Lung (tissue), 12 donors: Measurements from ENCODE around the gene LIN7B. TPM values are rescaled to one million over a fixed set of nuclear protein-coding genes. Genes with fewer than 3 reads are reported as not detected.
A peak's percentile ranks its signal among the peaks of the same experiment; 100 is the strongest.

ENCODE experiments used
- ATAC-seq: fragments of 200-7000 bp; cut with Tn5 transposase; one replicate; pipeline ENCODE4 v1.9.1; 2020; ENCODE audit warnings: moderate number of reproducible peaks; ENCODE audit not compliant: insufficient read depth, low FRiP score
- DNase-seq, 3 donors: peaks; one replicate each; pipeline ENCODE4 v3.0.0-alpha.2; 2013 to 2017
- H3K27ac ChIP-seq, 2 donors: one replicate each; pipeline ENCODE4 v1.5.1; 2013; ENCODE audit warnings: mild to moderate bottlenecking in 2 of 2, moderate library complexity in 2 of 2, control low read depth in 1 of 2, inconsistent platforms in 1 of 2, low read depth in 1 of 2, low read length in 1 of 2
- H3K27me3 ChIP-seq, 3 donors: one replicate each; pipeline ENCODE4 v1.5.1; 2013; ENCODE audit warnings: low read length in 2 of 3; ENCODE audit not compliant: control insufficient read depth in 3 of 3, insufficient read depth in 3 of 3
- H3K36me3 ChIP-seq, 4 donors: one replicate each; pipeline ENCODE4 v1.5.1; 2013; ENCODE audit warnings: low read length in 4 of 4, mild to moderate bottlenecking in 1 of 4, moderate library complexity in 1 of 4; ENCODE audit not compliant: control insufficient read depth in 4 of 4, insufficient read depth in 4 of 4
- H3K4me1 ChIP-seq, 5 donors: one replicate each; pipeline ENCODE4 v1.5.1; 2013; ENCODE audit warnings: low read length in 5 of 5, mild to moderate bottlenecking in 2 of 5, moderate library complexity in 1 of 5; ENCODE audit not compliant: control insufficient read depth in 5 of 5, insufficient read depth in 5 of 5
- H3K4me3 ChIP-seq: one replicate; pipeline ENCODE4 v1.5.1; 2013; ENCODE audit warnings: mild to moderate bottlenecking, control low read depth, moderate library complexity
- H3K9ac ChIP-seq, 2 donors: one replicate each; pipeline ENCODE4 v1.5.1; 2013; ENCODE audit warnings: low read length in 2 of 2, control low read depth in 1 of 2; ENCODE audit not compliant: insufficient read depth in 1 of 2
- H3K9me3 ChIP-seq, 4 donors: one replicate each; pipeline ENCODE4 v1.5.1; 2013; ENCODE audit warnings: low read length in 3 of 4, mild to moderate bottlenecking in 1 of 4, moderate library complexity in 1 of 4; ENCODE audit not compliant: control insufficient read depth in 4 of 4, insufficient read depth in 3 of 4
- WGBS, 2 donors: extraction: QIAGEN DNeasy Blood & Tissue Kit; methylation state at CpG; one replicate each; pipeline ENCODE4 v1.1.7; 2013; 5-methylcytosine and 5-hydroxymethylcytosine counted together
- polyA plus RNA-seq, 2 donors: library from polyadenylated mRNA; stranded (reverse); fragments of 200-250 nt; gene quantifications; one replicate each; pipeline ENCODE4 v1.2.1, GENCODE V29; 2013
- total RNA-seq, 2 donors: library from RNA; depleted of rRNA in 1 of 2; stranded (reverse); fragments of >200 nt in 1 of 2; gene quantifications; one replicate each; pipeline ENCODE4 v1.2.1, GENCODE V29; 2014 to 2021
- TF ChIP-seq, protein P1 (sequence below): IDR thresholded peaks from 2 replicates; pipeline ENCODE4 v1.5.1; 2012; ENCODE audit warnings: mild to moderate bottlenecking; ENCODE audit errors: control extremely low read depth, extremely low read depth
- donor health status: control.
- donor health status: control.
- donor health status: Bipolar disorder and iron deficiency.
- donor health status: healthy.
- donor health status: DM: yes; HTN: yes; CAD: no.

LIN7B gene
- total and polyA plus RNA-seq, 4 donors, result 6.4 to 12.4 (median 7.2) TPM

DNA sequence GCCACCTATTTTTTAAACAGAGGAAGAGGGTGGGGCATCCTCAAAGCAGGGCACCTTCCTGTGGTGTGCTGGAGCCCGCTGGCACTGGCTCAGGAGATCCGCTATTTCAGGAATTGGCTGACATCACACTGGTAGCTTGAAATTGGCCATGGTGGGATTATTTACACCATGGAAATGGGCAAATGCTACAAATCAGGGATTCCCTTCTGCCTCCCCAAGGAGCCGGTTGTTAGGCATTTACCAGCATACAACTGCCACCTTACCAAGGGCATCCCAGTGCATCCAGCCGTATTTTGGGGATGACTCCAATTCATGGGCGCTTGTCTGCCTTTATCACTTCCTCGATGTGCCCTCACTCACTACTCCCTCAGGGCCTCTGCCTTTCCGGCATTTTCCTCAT is 26.8 kb downstream of the LIN7B start:
- Histone ChIP-seq H3K9me3 (no peaks in the 10 kb centered on the region), H3K27ac (no peak overlapping the region), H3K27me3 (no peaks in the 10 kb centered on the region), H3K4me1 (peaks cover 0 to 9% (median 4%) of the 10 kb centered on the region in 5 donors), H3K36me3 (no peaks in the 10 kb centered on the region), H3K9ac (no peak overlapping the region), H3K4me3 (no peak overlapping the region)
- TF ChIP-seq, protein P1, sequence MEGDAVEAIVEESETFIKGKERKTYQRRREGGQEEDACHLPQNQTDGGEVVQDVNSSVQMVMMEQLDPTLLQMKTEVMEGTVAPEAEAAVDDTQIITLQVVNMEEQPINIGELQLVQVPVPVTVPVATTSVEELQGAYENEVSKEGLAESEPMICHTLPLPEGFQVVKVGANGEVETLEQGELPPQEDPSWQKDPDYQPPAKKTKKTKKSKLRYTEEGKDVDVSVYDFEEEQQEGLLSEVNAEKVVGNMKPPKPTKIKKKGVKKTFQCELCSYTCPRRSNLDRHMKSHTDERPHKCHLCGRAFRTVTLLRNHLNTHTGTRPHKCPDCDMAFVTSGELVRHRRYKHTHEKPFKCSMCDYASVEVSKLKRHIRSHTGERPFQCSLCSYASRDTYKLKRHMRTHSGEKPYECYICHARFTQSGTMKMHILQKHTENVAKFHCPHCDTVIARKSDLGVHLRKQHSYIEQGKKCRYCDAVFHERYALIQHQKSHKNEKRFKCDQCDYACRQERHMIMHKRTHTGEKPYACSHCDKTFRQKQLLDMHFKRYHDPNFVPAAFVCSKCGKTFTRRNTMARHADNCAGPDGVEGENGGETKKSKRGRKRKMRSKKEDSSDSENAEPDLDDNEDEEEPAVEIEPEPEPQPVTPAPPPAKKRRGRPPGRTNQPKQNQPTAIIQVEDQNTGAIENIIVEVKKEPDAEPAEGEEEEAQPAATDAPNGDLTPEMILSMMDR, result no peak
- 84 to 85% methylated on average over 7 of the region's 7 CpGs for WGBS, 2 donors
- DNase-seq (no peak), ATAC-seq (no peak)

DNA sequence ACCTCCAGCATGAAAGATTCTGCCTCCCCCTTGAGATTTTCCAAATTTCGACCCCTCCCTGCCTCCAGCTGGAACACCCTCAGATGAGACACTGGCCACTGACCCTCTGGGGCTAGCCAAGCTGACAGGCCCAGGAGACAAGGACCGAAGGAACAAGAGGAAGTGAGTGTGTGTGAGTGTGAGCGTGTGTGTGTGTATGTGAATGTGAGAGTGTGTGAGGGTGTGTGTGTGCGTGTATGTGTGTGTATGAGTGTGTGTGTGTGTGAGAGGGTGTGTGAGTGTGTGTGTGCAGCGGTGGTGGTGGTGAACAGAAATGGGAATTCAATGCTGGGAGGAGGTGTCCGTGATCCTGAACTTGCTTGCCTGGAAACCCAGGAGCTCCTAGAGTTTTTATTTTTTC is 27.2 kb downstream of the LIN7B start:
- Histone ChIP-seq H3K4me1 (peaks cover 0 to 8% (median 7%) of the 10 kb centered on the region in 5 donors), H3K9ac (no peak overlapping the region), H3K27me3 (no peaks in the 10 kb centered on the region), H3K36me3 (no peaks in the 10 kb centered on the region), H3K4me3 (no peak overlapping the region), H3K27ac (no peak overlapping the region), H3K9me3 (no peaks in the 10 kb centered on the region)
- DNase-seq (no peak), ATAC-seq (no peak)
- TF ChIP-seq, protein P1, result no peak
- WGBS, 2 donors, result 80 to 82% methylated on average over 6 of the region's 6 CpGs

DNA sequence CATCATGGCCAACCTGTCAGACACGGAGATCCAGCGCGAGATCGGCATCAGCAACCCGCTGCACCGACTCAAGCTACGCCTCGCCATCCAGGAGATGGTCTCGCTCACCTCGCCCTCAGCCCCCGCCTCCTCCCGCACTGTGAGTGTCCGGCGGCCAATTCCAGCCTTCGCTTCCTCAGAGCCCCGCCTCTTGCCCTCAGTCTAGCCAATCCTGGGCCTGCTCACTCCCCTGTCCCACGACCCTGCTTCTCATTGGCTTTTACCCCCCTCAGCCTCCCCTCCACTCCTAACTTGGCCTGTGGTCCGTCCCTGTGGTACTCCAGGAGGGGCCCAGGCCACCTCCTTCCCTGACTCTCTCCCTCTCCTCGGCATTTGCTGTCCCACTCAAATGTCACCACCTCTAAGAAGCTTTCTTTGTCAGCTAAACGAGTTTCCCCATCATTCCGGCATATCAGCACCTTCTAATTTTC is 28.7 kb downstream of the LIN7B start:
- Histone ChIP-seq H3K9me3 (no peaks in the 10 kb centered on the region), H3K36me3 (no peaks in the 10 kb centered on the region), H3K9ac (peak overlapping the region in 1 of 2 donors; percentile 71), H3K27ac (peak overlapping the region in 1 of 2 donors; percentile 26), H3K4me3 (peak overlapping the region; percentile 11), H3K4me1 (peaks cover 0 to 8% (median 3%) of the 10 kb centered on the region in 5 donors), H3K27me3 (no peaks in the 10 kb centered on the region)
- TF ChIP-seq, protein P1, result no peak
- peak; percentile 94 to 96 (median 95) for DNase-seq
- WGBS, 2 donors, result 4% methylated on average over 21 of the region's 21 CpGs
- ATAC-seq, result peak; percentile 98
